Measurements from ENCODE around the gene UMODL1.

DNA sequence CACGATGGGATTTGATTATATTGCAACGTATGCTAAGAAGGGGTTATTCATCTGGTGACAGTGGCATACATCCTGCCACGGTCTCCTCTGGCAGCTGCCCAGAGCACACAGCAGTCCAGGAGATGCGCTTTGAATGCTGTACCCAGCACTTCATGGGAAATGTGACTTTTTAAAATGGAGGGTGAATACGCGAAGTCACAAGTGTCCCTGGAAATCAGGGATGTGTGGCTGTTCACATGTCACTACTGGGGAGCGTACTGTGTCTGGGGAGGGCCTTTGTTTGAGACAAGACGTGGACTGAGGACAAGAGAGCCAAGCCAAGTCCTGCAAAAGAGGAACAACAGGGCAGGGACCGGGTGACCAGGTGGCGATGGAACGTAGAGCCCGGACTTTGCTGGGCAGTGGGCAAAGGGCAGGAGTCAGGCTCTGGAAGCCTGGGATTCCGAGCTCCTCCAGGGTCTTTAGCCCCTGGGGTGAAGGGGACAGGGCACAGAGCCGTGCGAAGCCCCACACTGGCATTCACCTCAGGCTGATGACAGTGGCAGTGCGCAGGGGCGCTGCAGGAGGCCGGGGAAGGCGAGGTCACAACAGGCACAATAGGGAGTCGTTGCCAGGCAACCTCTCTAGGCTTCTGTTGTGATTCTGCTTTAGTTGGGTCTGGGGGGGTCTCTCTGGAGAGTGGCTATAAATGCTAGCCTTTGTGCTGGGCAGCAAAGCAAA lies 49.6 kb upstream of the UMODL1 start:
- TF ChIP-seq GATA2 (IDR thresholded peaks at IDR 0.05; ENCODE audit: low read depth, low read length) (no peak), GATA3 (IDR thresholded peaks at IDR 0.05; ENCODE audit: low read depth, low read length) (no peak)

All from SH-SY5Y (cell line).